Gastrocnemius medialis (tissue), 4 donors: ENCODE results near the gene NPTN.

Experiments used
- CTCF ChIP-seq, 5 experiments: fragments of 450-650 bp in 3 of 5; fragments of 200-600 bp in 2 of 5; sonication (generic) in 2 of 5; IDR thresholded peaks in 4 of 5; conservative IDR thresholded peaks in 1 of 5; 1 replicate in 4 of 5; 2 replicates in 1 of 5; pipeline ENCODE4 v1.5.1; 2016 to 2019; ENCODE audit warnings: antibody characterized with exemption in 5 of 5, mild to moderate bottlenecking in 3 of 5, moderate library complexity in 3 of 5
- POLR2A ChIP-seq, 2 donors: fragments of 450-650 bp; IDR thresholded peaks; one replicate each; pipeline ENCODE4 v1.6.1; 2017; ENCODE audit warnings: antibody characterized with exemption in 2 of 2, mild to moderate bottlenecking in 2 of 2, moderate library complexity in 2 of 2

GRCh38 chr15:73608941-73609340, 24.2 kb downstream of the NPTN start:
- no peak for TF ChIP-seq CTCF (IDR thresholded peaks at IDR 0.05 in 4 of 5, conservative IDR thresholded peaks at IDR 0.05 in 1 of 5)
- TF ChIP-seq POLR2A (IDR thresholded peaks at IDR 0.05): no peak
